HCT116 (cell line): ENCODE measurements around the gene KCNQ4. TPM values are rescaled to one million over a fixed set of nuclear protein-coding genes. Genes with fewer than 3 reads are reported as not detected.

ENCODE experiments used
- ATAC-seq: fragments of 200-7000 bp; cut with Tn5 transposase; 2 replicates; pipeline ENCODE4 v1.9.1; 2020; ENCODE audit warnings: mild to moderate bottlenecking, moderate library complexity
- BruUV-seq: library from RNA; stranded (reverse); fragments of 400-500 nt; replicated peaks from 2 replicates; lab custom pipeline; 2021; lab: Mats Ljungman, UMichigan
- CTCF ChIA-PET: fragments of 300-600 bp; sonication (Branson Sonifier 250); formaldehyde crosslinking; loops from one replicate; lab custom pipeline; 2021; ENCODE audit warnings: antibody characterized with exemption; lab: Charles Lee
- POLR2A ChIA-PET: fragments of 300-600, 350-600 bp; sonication (Branson Sonifier 250); formaldehyde crosslinking; loops from one replicate; lab custom pipeline; 2021; ENCODE audit warnings: antibody characterized with exemption; lab: Charles Lee
- RAD21 ChIA-PET, 2 experiments: fragments of 300-600 bp; sonication (Branson Sonifier 250); formaldehyde crosslinking; loops; one replicate each; lab custom pipeline; 2023; ENCODE audit warnings: low total read pairs in 2 of 2; ENCODE audit not compliant: uncharacterized antibody in 2 of 2, unreplicated experiment in 2 of 2, low non-redundant PET in 1 of 2; lab: Charles Lee
- DNase-seq: peaks from one replicate; pipeline ENCODE4 v3.0.0-alpha.2; 2010; ENCODE audit warnings: low read depth, low spot score
- H2AFZ ChIP-seq: fragments of 200-600 bp; shearing (Covaris generic), sonication (generic); 2 replicates; pipeline ENCODE4 v1.6.1; 2017; ENCODE audit warnings: low read depth, mixed run types, mixed read lengths, antibody characterized with exemption, low read length; ENCODE audit not compliant: poor library complexity, severe bottlenecking
- H3K27ac ChIP-seq: 2 replicates; pipeline ENCODE4 v1.5.1; 2012; ENCODE audit warnings: low read depth, low read length
- H3K27me3 ChIP-seq: fragments of 200-600 bp; sonication (generic); 2 replicates; pipeline ENCODE4 v1.6.1; 2016; ENCODE audit warnings: mixed run types, low read length, mixed read lengths; ENCODE audit not compliant: insufficient read depth
- H3K36me3 ChIP-seq, 2 experiments: fragments of 200-500 bp in 1 of 2; fragments of 200-600 bp in 1 of 2; sonication (Bioruptor generic) in 1 of 2; sonication (generic) in 1 of 2; 2 replicates each; pipeline versions ENCODE4 v1.5.1 to v1.6.1; 2014 to 2016; ENCODE audit warnings: low read length in 2 of 2, inconsistent platforms in 1 of 2, mixed read lengths in 1 of 2, mixed run types in 1 of 2; ENCODE audit not compliant: insufficient read depth in 2 of 2, control insufficient read depth in 1 of 2
- H3K4me1 ChIP-seq, 2 experiments: fragments of 200-600 bp in 1 of 2; sonication (generic) in 1 of 2; 2 replicates each; pipeline versions ENCODE4 v1.5.1 to v1.6.1; 2012 to 2017; ENCODE audit warnings: low read length in 2 of 2, inconsistent platforms in 1 of 2, mild to moderate bottlenecking in 1 of 2, mixed read lengths in 1 of 2, mixed run types in 1 of 2, moderate library complexity in 1 of 2; ENCODE audit not compliant: insufficient read depth in 2 of 2, control insufficient read depth in 1 of 2
- H3K4me2 ChIP-seq: fragments of 200-600 bp; sonication (generic); 2 replicates; pipeline ENCODE4 v1.6.1; 2017; ENCODE audit warnings: mixed run types, low read length, mixed read lengths
- H3K4me3 ChIP-seq, 2 experiments: fragments of 200-600 bp in 1 of 2; sonication (generic) in 1 of 2; replicated peaks in 1 of 2; 2 replicates each; pipeline ENCODE4 v1.5.1; 2011 to 2016; ENCODE audit warnings: low read length in 2 of 2, control low read depth in 1 of 2, low read depth in 1 of 2, mild to moderate bottlenecking in 1 of 2, mixed read lengths in 1 of 2, mixed run types in 1 of 2
- H3K79me2 ChIP-seq: fragments of 200-600 bp; sonication (generic); 2 replicates; pipeline ENCODE4 v1.6.1; 2017; ENCODE audit warnings: mild to moderate bottlenecking, mixed run types, low read length, moderate library complexity, mixed read lengths; ENCODE audit not compliant: insufficient read depth
- H3K9ac ChIP-seq: fragments of 200-600 bp; sonication (generic); 2 replicates; pipeline ENCODE4 v1.6.1; 2016; ENCODE audit warnings: low read length, mixed read lengths
- H3K9me2 ChIP-seq: fragments of 200-600 bp; sonication (generic), shearing (Covaris generic); 2 replicates; pipeline ENCODE4 v1.6.1; 2017; ENCODE audit warnings: mixed run types, mild to moderate bottlenecking, moderate library complexity; ENCODE audit not compliant: insufficient read depth
- H3K9me3 ChIP-seq, 2 experiments: fragments of 200-500 bp in 1 of 2; fragments of 200-600 bp in 1 of 2; sonication (Bioruptor generic) in 1 of 2; sonication (generic) in 1 of 2; 2 replicates each; pipeline ENCODE4 v1.6.1; 2014 to 2017; ENCODE audit warnings: low read length in 2 of 2, mixed read lengths in 2 of 2, inconsistent platforms in 1 of 2, low read depth in 1 of 2, mild to moderate bottlenecking in 1 of 2, mixed run types in 1 of 2, moderate library complexity in 1 of 2; ENCODE audit not compliant: control insufficient read depth in 1 of 2, insufficient read depth in 1 of 2
- H4K20me1 ChIP-seq: fragments of 200-600 bp; sonication (generic), shearing (Covaris generic); 2 replicates; pipeline ENCODE4 v1.6.1; 2017; ENCODE audit warnings: mixed run types, mild to moderate bottlenecking, moderate library complexity; ENCODE audit not compliant: insufficient read depth
- ATF3 ChIP-seq: IDR thresholded peaks from 2 replicates; pipeline ENCODE4 v1.6.1; 2012
- CTCF ChIP-seq, 3 experiments: fragments of 200-600 bp in 1 of 3; sonication (generic) in 1 of 3; IDR thresholded peaks in 2 of 3; conservative IDR thresholded peaks in 1 of 3; 2 replicates each; pipeline ENCODE4 v1.5.1; 2012 to 2017; ENCODE audit warnings: low read depth in 2 of 3, low read length in 2 of 3, antibody characterized with exemption in 1 of 3, borderline replicate concordance in 1 of 3, control low read depth in 1 of 3, mild to moderate bottlenecking in 1 of 3, mixed read lengths in 1 of 3, mixed run types in 1 of 3, moderate library complexity in 1 of 3; ENCODE audit not compliant: insufficient read depth in 1 of 3
- EGR1 ChIP-seq: IDR thresholded peaks from 2 replicates; pipeline ENCODE4 v1.6.1; 2012; ENCODE audit warnings: low read depth
- MAX ChIP-seq: IDR thresholded peaks from 2 replicates; pipeline ENCODE4 v1.6.1; 2012
- POLR2A ChIP-seq: IDR thresholded peaks from 2 replicates; pipeline ENCODE4 v1.7.0; 2011; ENCODE audit warnings: borderline replicate concordance; ENCODE audit not compliant: insufficient read depth, insufficient read length; ENCODE audit errors: extremely low read depth
- RAD21 ChIP-seq: IDR thresholded peaks from 2 replicates; pipeline ENCODE4 v1.6.1; 2012; ENCODE audit warnings: low read depth, mild to moderate bottlenecking
- REST ChIP-seq: IDR thresholded peaks from 2 replicates; pipeline ENCODE4 v1.6.1; 2012; ENCODE audit warnings: low read depth
- SIN3A ChIP-seq: IDR thresholded peaks from 2 replicates; pipeline ENCODE4 v1.6.1; 2012; ENCODE audit warnings: low read depth
- TCF7L2 ChIP-seq: IDR thresholded peaks from 2 replicates; pipeline ENCODE4 v1.7.0; 2011; ENCODE audit warnings: borderline replicate concordance, inconsistent platforms; ENCODE audit not compliant: insufficient read depth, insufficient read length; ENCODE audit errors: extremely low read depth
- ZBTB33 ChIP-seq: IDR thresholded peaks from 2 replicates; pipeline ENCODE4 v1.6.1; 2011; ENCODE audit warnings: mild to moderate bottlenecking, low read length, moderate library complexity; ENCODE audit not compliant: insufficient replicate concordance; ENCODE audit errors: extremely low read depth
- ZFX ChIP-seq: fragments of 450-650 bp; IDR thresholded peaks from 2 replicates; pipeline ENCODE4 v1.6.1; 2017
- ZNF274 ChIP-seq: fragments of 200-500 bp; sonication (Bioruptor generic); IDR thresholded peaks from 2 replicates; pipeline ENCODE4 v1.6.1; 2014; ENCODE audit warnings: mild to moderate bottlenecking, low read depth, low read length, inconsistent platforms
- intact Hi-C: fragments of 100-400 bp; cut with micrococcal nuclease; formaldehyde crosslinking; loops from 2 replicates; pipeline ENCODE4 v1.10.0; 2022
- total RNA-seq: library from RNA; stranded (reverse); gene quantifications from one replicate; pipeline ENCODE4 v1.2.1, GENCODE V29; 2021; ENCODE audit not compliant: unreplicated experiment

Gene KCNQ4
- total RNA-seq, 1 experiment from 2014 or later: 4.1 TPM

GRCh38 chr1:40787737-40788560 is 4.4 kb downstream of the KCNQ4 start:
- no peaks in the 10 kb centered on the region for H3K9me3 ChIP-seq
- ChIA-PET POLR2A (no interaction called here), CTCF (no interaction called here), RAD21 (no interaction called here)
- H3K36me3 ChIP-seq: no peaks in the 10 kb centered on the region
- intact Hi-C loops: no loop called here
- peaks cover 8 to 29% of the 10 kb centered on the region in 2 experiments for H3K4me1 ChIP-seq
- no peak overlapping the region for H3K4me2 ChIP-seq
- no peaks in the 10 kb centered on the region for H3K9me2 ChIP-seq
- H2AFZ ChIP-seq: no peak overlapping the region
- peaks cover 7% of the 10 kb centered on the region; the same call in 1 of the 2 replicates for H3K79me2 ChIP-seq
- DNase-seq (no peak), ATAC-seq (no peak)
- no peaks in the 10 kb centered on the region for H4K20me1 ChIP-seq
- H3K27ac ChIP-seq: no peak overlapping the region
- H3K4me3 ChIP-seq: no peak overlapping the region
- no peak overlapping the region for H3K9ac ChIP-seq
- no peaks in the 10 kb centered on the region for H3K27me3 ChIP-seq
- BruUV-seq: no TSS peak
- TF ChIP-seq POLR2A: no peak
- TF ChIP-seq ZFX: no peak
- no peak for TF ChIP-seq REST
- TF ChIP-seq ZBTB33: no peak
- no peak for TF ChIP-seq CTCF (IDR thresholded peaks at IDR 0.05 in 2 of 3, conservative IDR thresholded peaks at IDR 0.05 in 1 of 3; ENCODE audit: borderline replicate concordance in 1 of 3, insufficient read depth in 1 of 3, low read depth in 2 of 3, low read length in 2 of 3)
- TF ChIP-seq EGR1: no peak
- TF ChIP-seq MAX: no peak
- TF ChIP-seq ATF3: no peak
- TF ChIP-seq ZNF274: no peak
- TF ChIP-seq TCF7L2: no peak
- TF ChIP-seq RAD21: no peak
- TF ChIP-seq SIN3A: no peak
